ENCODE measurements around the gene YJEFN3. TPM values are rescaled to one million over a fixed set of nuclear protein-coding genes. Genes with fewer than 3 reads are reported as not detected.

The YJEFN3 gene
- total RNA-seq, 1 donor from 2014 or later: 0.52 TPM

DNA sequence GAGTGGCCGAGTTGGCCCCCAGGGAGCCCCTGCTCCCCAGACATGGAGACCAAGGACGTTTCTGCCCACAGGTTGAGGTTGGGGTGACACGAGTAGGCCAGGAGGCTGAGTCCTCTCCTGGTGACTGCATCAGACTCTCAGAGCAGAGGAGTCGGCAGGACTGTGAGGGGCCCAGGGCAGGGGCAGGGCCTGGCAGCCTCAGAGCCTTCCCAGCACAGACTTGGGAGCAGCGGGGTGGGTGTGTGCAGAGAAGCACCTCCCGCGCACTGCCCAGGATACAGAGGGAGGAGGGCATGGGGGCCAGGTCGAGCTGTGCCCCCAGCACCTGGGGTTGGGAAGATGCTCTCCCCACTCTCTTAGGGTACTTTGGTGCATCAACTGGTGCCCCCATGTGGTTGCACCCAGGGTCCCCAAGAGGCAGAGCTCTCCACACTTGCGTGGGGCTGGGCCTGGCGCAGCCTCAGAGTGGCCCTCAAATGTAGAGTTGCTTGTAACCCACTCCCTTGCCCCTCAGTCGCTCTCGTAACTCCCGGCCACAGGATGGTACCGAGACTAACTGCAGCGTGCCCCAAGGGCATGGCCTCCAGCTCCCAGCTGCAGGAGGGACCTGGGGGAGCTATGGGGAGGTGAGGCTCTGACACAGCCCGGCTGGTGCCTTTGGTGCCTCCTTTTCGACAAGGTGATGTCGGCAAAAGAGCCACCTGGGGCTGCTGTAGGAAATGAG is 29.3 kb upstream of the YJEFN3 start:
- Histone ChIP-seq H3K27me3 (ENCODE audit: control insufficient read depth in 3 of 3, insufficient read depth in 3 of 3, low read length in 3 of 3) (no peaks in the 10 kb centered on the region), H3K36me3 (ENCODE audit: control insufficient read depth in 3 of 3, insufficient read depth in 3 of 3, low read length in 3 of 3) (peaks cover 71 to 80% (median 79%) of the 10 kb centered on the region in 3 donors), H3K9me3 (ENCODE audit: control insufficient read depth in 3 of 3, low read length in 3 of 3) (no peaks in the 10 kb centered on the region), H3K9ac (ENCODE audit: low read depth in 1 of 3, low read length in 3 of 3) (no peak overlapping the region), H3K27ac (ENCODE audit: low read depth, low read length) (no peak overlapping the region), H3K4me1 (ENCODE audit: control insufficient read depth in 3 of 3, insufficient read depth in 3 of 3, low read length in 3 of 3) (peaks cover 0 to 1% (median 0%) of the 10 kb centered on the region in 3 donors), H3K4me3 (ENCODE audit: low read length in 3 of 3) (no peak overlapping the region)

DNA sequence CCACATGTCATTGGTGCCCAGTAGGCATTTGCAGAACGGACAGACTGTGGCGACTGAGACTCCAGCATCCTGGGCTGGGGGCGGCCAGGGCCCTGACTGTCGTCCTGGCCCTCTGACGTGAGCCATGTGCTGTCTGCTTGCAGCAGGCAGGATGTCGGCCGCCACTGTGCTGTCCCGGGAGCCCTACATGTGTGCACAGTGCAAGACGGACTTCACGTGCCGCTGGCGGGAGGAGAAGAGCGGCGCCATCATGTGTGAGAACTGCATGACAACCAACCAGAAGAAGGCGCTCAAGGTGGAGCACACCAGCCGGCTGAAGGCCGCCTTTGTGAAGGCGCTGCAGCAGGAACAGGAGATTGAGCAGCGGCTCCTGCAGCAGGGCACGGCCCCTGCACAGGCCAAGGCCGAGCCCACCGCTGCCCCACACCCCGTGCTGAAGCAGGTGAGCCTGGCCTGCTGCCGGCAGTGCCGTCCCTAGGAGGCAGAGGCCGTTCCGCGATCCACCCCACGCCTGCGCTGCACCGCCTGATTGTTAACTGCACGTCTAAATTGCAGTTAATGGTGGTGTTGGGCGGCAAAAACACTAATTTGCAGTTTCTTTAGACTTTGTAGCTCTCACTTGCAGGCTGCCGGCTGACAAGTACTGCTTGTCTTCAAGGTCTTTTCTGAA is 27.6 kb upstream of the YJEFN3 start:
- H3K27ac ChIP-seq (ENCODE audit: low read depth, low read length): no peak overlapping the region
- H3K36me3 ChIP-seq (ENCODE audit: control insufficient read depth in 3 of 3, insufficient read depth in 3 of 3, low read length in 3 of 3): peaks cover 74 to 83% (median 82%) of the 10 kb centered on the region in 3 donors
- no peak overlapping the region for H3K9ac ChIP-seq (ENCODE audit: low read depth in 1 of 3, low read length in 3 of 3)
- no peaks in the 10 kb centered on the region for H3K27me3 ChIP-seq (ENCODE audit: control insufficient read depth in 3 of 3, insufficient read depth in 3 of 3, low read length in 3 of 3)
- H3K9me3 ChIP-seq (ENCODE audit: control insufficient read depth in 3 of 3, low read length in 3 of 3): no peaks in the 10 kb centered on the region
- H3K4me1 ChIP-seq (ENCODE audit: control insufficient read depth in 3 of 3, insufficient read depth in 3 of 3, low read length in 3 of 3): no peaks in the 10 kb centered on the region
- no peak overlapping the region for H3K4me3 ChIP-seq (ENCODE audit: low read length in 3 of 3)

DNA sequence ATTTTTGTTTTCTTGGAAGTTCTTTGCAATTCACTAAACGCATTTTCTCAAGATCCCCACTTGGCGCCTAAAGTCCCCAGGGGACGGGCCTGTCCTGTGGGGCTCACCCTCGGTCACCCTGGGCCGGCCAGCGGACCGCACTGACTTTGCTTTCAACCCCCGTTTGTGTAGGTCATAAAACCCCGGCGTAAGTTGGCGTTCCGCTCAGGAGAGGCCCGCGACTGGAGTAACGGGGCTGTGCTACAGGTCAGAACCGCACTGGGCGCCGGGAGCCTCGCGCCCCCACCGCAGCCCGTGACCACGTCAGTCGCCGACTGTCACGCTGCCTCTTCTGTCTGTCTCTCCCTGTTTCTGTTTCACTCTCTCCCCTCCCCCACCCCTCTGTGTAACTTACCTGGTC is 26.9 kb upstream of the YJEFN3 start:
- Histone ChIP-seq H3K9ac (ENCODE audit: low read depth in 1 of 3, low read length in 3 of 3) (no peak overlapping the region), H3K27ac (ENCODE audit: low read depth, low read length) (no peak overlapping the region), H3K9me3 (ENCODE audit: control insufficient read depth in 3 of 3, low read length in 3 of 3) (no peaks in the 10 kb centered on the region), H3K27me3 (ENCODE audit: control insufficient read depth in 3 of 3, insufficient read depth in 3 of 3, low read length in 3 of 3) (no peaks in the 10 kb centered on the region), H3K4me1 (ENCODE audit: control insufficient read depth in 3 of 3, insufficient read depth in 3 of 3, low read length in 3 of 3) (no peaks in the 10 kb centered on the region), H3K4me3 (ENCODE audit: low read length in 3 of 3) (no peak overlapping the region), H3K36me3 (ENCODE audit: control insufficient read depth in 3 of 3, insufficient read depth in 3 of 3, low read length in 3 of 3) (peaks cover 70 to 82% (median 76%) of the 10 kb centered on the region in 3 donors)

DNA sequence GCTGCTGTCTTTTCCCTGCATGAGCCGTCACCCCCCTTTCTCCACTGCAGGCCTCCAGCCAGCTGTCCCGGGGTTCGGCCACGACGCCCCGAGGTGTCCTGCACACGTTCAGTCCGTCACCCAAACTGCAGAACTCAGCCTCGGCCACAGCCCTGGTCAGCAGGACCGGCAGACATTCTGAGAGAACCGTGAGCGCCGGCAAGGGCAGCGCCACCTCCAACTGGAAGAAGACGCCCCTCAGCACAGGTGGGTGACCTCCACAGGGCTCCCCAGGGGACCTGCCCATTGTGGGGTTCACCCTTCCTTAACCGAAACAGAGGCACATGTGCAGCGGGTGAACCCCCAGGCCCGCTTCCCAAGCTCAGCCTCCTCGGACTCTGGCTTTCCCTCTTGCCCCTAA is 26.4 kb upstream of the YJEFN3 start:
- Histone ChIP-seq H3K27me3 (ENCODE audit: control insufficient read depth in 3 of 3, insufficient read depth in 3 of 3, low read length in 3 of 3) (no peaks in the 10 kb centered on the region), H3K9ac (ENCODE audit: low read depth in 1 of 3, low read length in 3 of 3) (no peak overlapping the region), H3K4me1 (ENCODE audit: control insufficient read depth in 3 of 3, insufficient read depth in 3 of 3, low read length in 3 of 3) (no peaks in the 10 kb centered on the region), H3K36me3 (ENCODE audit: control insufficient read depth in 3 of 3, insufficient read depth in 3 of 3, low read length in 3 of 3) (peaks cover 72 to 82% (median 74%) of the 10 kb centered on the region in 3 donors), H3K27ac (ENCODE audit: low read depth, low read length) (no peak overlapping the region), H3K9me3 (ENCODE audit: control insufficient read depth in 3 of 3, low read length in 3 of 3) (no peaks in the 10 kb centered on the region), H3K4me3 (ENCODE audit: low read length in 3 of 3) (no peak overlapping the region)

DNA sequence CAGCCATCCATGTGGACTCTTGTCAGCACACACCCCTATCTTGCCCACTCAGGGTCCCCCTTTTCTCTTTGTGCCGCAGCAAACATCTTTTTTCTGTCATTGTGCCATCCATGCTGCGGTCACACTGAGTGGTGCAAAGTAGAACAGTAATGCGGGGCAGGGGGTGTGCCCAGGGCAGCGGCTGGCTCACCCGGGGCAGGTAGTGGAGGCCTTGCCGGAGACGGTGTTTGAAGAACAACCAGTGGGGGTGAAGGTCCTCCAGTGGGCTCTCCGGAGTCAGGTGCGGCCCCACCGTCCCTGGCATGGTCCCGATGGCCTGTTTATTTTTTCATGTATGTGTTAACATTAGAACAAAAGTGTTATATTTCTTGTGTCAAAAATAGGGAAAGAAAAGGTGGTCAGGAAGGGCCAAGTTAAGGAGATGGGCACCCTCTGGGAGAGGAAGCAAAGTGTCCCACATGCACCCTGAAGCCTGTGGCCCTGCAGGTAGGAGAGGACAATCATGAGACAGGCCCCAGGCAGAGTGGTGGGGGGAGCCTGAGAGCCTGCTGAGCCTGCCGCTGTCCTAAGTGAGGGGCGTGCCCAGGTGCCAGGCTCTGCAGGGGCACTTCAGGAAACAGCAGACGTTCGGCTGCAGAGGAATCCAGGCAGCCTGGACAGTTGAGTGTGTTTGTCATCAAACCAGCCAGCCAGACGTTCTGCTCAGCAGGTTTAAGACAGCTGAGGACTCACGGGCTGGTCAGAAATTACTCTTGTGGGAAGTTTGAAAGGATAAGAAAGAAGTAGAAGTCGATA is 25.7 kb upstream of the YJEFN3 start:
- no peak overlapping the region for H3K9ac ChIP-seq (ENCODE audit: low read depth in 1 of 3, low read length in 3 of 3)
- H3K9me3 ChIP-seq (ENCODE audit: control insufficient read depth in 3 of 3, low read length in 3 of 3): no peaks in the 10 kb centered on the region
- H3K27me3 ChIP-seq (ENCODE audit: control insufficient read depth in 3 of 3, insufficient read depth in 3 of 3, low read length in 3 of 3): no peaks in the 10 kb centered on the region
- H3K27ac ChIP-seq (ENCODE audit: low read depth, low read length): no peak overlapping the region
- H3K36me3 ChIP-seq (ENCODE audit: control insufficient read depth in 3 of 3, insufficient read depth in 3 of 3, low read length in 3 of 3): peaks cover 73 to 82% (median 73%) of the 10 kb centered on the region in 3 donors
- H3K4me3 ChIP-seq (ENCODE audit: low read length in 3 of 3): no peak overlapping the region
- no peaks in the 10 kb centered on the region for H3K4me1 ChIP-seq (ENCODE audit: control insufficient read depth in 3 of 3, insufficient read depth in 3 of 3, low read length in 3 of 3)

DNA sequence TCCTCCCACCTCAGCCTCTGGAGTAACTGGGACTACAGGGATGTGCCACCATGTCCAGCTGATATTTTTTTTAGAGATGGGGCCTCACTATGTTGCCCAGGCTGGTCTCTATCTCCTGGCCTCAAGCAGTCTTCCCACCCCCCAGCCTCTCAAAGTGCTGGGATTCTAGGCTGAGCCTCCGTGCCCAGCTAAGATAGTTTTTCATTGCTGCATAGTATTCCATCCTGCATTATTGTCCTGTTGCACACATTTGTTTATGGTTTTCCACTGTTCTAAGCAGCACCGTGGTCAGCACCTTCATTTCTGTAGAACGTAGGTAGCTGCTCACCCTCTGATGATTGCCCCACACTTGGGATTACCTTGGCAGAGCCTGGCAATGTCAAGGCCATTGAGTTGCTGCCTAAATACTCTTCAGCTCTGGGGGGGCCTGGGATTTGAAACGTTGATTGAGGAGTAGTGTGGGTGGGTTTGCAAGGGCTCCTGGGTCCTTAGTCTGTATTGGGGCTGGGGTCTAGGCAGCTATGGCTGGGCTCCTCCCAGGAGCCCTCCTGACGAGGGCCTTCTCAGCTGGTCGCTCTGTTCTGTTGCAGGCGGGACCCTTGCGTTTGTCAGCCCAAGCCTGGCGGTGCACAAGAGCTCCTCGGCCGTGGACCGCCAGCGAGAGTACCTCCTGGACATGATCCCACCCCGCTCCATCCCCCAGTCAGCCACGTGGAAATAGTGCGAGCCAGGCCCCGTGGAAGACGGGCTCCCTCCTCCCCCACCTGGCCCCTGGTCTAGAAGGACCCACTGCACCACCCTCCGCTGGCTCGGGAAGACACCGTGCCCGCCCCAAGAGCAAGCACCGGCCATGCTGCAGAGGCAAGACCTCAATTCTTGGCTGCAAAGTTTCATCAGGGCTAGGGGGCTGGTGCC is 23.7 kb upstream of the YJEFN3 start:
- Histone ChIP-seq H3K4me1 (ENCODE audit: control insufficient read depth in 3 of 3, insufficient read depth in 3 of 3, low read length in 3 of 3) (no peaks in the 10 kb centered on the region), H3K27me3 (ENCODE audit: control insufficient read depth in 3 of 3, insufficient read depth in 3 of 3, low read length in 3 of 3) (no peaks in the 10 kb centered on the region), H3K4me3 (ENCODE audit: low read length in 3 of 3) (no peak overlapping the region)

DNA sequence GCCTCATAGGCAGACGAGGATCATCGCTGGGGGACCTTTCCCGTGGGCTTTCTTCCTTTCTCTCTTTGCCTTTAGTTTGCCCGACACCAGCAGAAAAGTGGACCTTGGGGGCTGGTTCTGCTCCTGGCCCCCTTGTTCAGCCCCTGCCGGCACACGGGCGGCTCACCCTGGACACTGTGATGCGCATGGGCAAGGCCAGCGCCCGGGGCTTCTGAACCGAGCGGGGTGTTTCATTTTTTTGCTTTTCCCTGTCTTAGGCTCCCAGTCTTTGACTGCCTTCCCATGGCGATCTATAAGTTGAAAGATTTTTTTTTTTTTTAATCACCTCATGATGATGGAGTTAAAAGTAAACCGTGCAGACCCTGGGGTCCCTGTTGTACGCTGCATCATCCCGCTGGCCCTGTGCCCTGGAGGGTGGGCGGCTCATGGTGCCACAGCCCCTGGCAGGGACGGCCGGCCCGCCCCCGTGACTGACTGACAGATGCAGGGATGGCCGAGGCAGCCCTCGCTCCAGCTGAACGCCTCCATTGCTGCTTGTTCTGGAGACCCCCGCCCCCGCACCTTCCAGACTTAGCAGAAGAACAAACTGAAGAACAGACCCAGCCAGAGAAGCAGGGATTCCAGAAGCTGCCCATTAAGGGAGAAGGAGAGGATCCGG is 22.9 kb upstream of the YJEFN3 start:
- no peak overlapping the region for H3K4me3 ChIP-seq (ENCODE audit: low read length in 3 of 3)
- H3K27ac ChIP-seq (ENCODE audit: low read depth, low read length): no peak overlapping the region
- no peaks in the 10 kb centered on the region for H3K27me3 ChIP-seq (ENCODE audit: control insufficient read depth in 3 of 3, insufficient read depth in 3 of 3, low read length in 3 of 3)
- H3K9me3 ChIP-seq (ENCODE audit: control insufficient read depth in 3 of 3, low read length in 3 of 3): no peaks in the 10 kb centered on the region
- H3K4me1 ChIP-seq (ENCODE audit: control insufficient read depth in 3 of 3, insufficient read depth in 3 of 3, low read length in 3 of 3): no peaks in the 10 kb centered on the region
- no peak overlapping the region for H3K9ac ChIP-seq (ENCODE audit: low read depth in 1 of 3, low read length in 3 of 3)
- H3K36me3 ChIP-seq (ENCODE audit: control insufficient read depth in 3 of 3, insufficient read depth in 3 of 3, low read length in 3 of 3): peaks cover 49 to 58% (median 51%) of the 10 kb centered on the region in 3 donors

More for the DNA sequence above, 23.7 kb upstream of the YJEFN3 start:
- H3K9ac ChIP-seq (ENCODE audit: low read depth in 1 of 3, low read length in 3 of 3): no peak overlapping the region
- H3K27ac ChIP-seq (ENCODE audit: low read depth, low read length): no peak overlapping the region
- H3K9me3 ChIP-seq (ENCODE audit: control insufficient read depth in 3 of 3, low read length in 3 of 3): no peaks in the 10 kb centered on the region
- H3K36me3 ChIP-seq (ENCODE audit: control insufficient read depth in 3 of 3, insufficient read depth in 3 of 3, low read length in 3 of 3): peaks cover 56 to 64% (median 57%) of the 10 kb centered on the region in 3 donors

DNA sequence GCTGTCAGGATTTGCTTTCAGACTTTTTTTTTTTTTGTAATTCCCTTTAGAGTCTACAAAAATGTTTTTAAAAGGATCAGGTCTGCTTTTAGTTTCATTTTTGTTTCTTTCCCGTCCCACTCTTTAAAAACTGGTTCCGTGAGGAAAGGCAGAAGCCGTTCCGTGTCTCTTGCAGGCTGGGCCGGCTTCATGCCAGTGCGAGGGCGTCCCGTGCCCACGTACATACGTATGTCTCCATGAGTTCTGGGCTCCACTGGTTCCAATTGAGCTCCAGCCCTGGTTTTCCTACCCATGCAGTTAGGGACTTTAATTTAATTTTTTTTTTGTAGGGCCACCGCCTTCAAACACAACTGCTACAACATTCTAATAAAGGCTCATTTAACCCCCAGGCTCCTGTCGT is 22.1 kb upstream of the YJEFN3 start:
- Histone ChIP-seq H3K9me3 (ENCODE audit: control insufficient read depth in 3 of 3, low read length in 3 of 3) (no peaks in the 10 kb centered on the region), H3K4me1 (ENCODE audit: control insufficient read depth in 3 of 3, insufficient read depth in 3 of 3, low read length in 3 of 3) (no peaks in the 10 kb centered on the region), H3K4me3 (ENCODE audit: low read length in 3 of 3) (no peak overlapping the region), H3K27me3 (ENCODE audit: control insufficient read depth in 3 of 3, insufficient read depth in 3 of 3, low read length in 3 of 3) (no peaks in the 10 kb centered on the region), H3K9ac (ENCODE audit: low read depth in 1 of 3, low read length in 3 of 3) (no peak overlapping the region), H3K36me3 (ENCODE audit: control insufficient read depth in 3 of 3, insufficient read depth in 3 of 3, low read length in 3 of 3) (peaks cover 43 to 50% (median 49%) of the 10 kb centered on the region in 3 donors), H3K27ac (ENCODE audit: low read depth, low read length) (no peak overlapping the region)

DNA sequence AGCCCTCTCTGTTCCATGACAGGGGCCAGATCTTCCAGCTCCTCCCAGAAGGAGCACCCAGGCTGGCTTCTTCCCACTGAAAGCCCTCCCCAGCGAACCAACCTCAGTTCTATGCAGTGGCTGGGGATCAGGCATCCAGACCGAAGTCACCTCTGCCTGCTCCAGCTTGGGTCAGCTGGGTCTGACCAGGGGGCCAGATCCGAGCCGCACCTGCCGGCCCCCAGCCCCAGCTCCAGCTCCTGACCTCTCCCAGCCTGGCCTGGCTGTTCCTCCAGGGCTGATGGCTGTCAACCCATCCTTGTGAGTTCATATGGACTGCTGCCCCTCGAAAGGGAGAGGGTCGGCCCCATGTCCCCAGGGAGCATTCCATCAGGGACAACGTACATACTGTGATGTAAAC is 21.4 kb upstream of the YJEFN3 start:
- H3K9me3 ChIP-seq (ENCODE audit: control insufficient read depth in 3 of 3, low read length in 3 of 3): no peaks in the 10 kb centered on the region
- H3K27me3 ChIP-seq (ENCODE audit: control insufficient read depth in 3 of 3, insufficient read depth in 3 of 3, low read length in 3 of 3): no peaks in the 10 kb centered on the region
- H3K4me3 ChIP-seq (ENCODE audit: low read length in 3 of 3): no peak overlapping the region
- H3K9ac ChIP-seq (ENCODE audit: low read depth in 1 of 3, low read length in 3 of 3): no peak overlapping the region
- peaks cover 37 to 43% (median 42%) of the 10 kb centered on the region in 3 donors for H3K36me3 ChIP-seq (ENCODE audit: control insufficient read depth in 3 of 3, insufficient read depth in 3 of 3, low read length in 3 of 3)
- no peaks in the 10 kb centered on the region for H3K4me1 ChIP-seq (ENCODE audit: control insufficient read depth in 3 of 3, insufficient read depth in 3 of 3, low read length in 3 of 3)
- no peak overlapping the region for H3K27ac ChIP-seq (ENCODE audit: low read depth, low read length)

Data from skeletal muscle tissue (tissue), 4 donors.